Mucosa of descending colon (tissue), 3 donors: Measurements from ENCODE around the gene PRELID3B. TPM values are rescaled to one million over a fixed set of nuclear protein-coding genes. Genes with fewer than 3 reads are reported as not detected.
"Not testable (repeated sequence)": the region's sequence is repeated elsewhere in the genome, so short reads cannot be mapped to it uniquely, and the experiment has no call there.

ENCODE experiments used
- ATAC-seq: fragments of 200-7000 bp; cut with Tn5 transposase; one replicate; pipeline ENCODE4 v1.9.1; 2020; ENCODE audit warnings: mild to moderate bottlenecking, moderate library complexity
- DNase-seq, 3 donors: peaks; one replicate each; pipeline ENCODE4 v3.0.0-alpha.2; 2020
- H3K36me3 ChIP-seq: fragments of 200-600 bp; one replicate; pipeline ENCODE4 v1.8.0; 2021; ENCODE audit warnings: low read depth, mild to moderate bottlenecking
- H3K4me1 ChIP-seq: fragments of 200-600 bp; one replicate; pipeline ENCODE4 v1.8.0; 2021; ENCODE audit warnings: low read depth, mild to moderate bottlenecking
- H3K4me3 ChIP-seq: fragments of 200-600 bp; one replicate; pipeline ENCODE4 v1.8.0; 2021; ENCODE audit warnings: mild to moderate bottlenecking
- H3K9me3 ChIP-seq: fragments of 200-600 bp; one replicate; pipeline ENCODE4 v1.8.0; 2021; ENCODE audit warnings: mild to moderate bottlenecking
- CTCF ChIP-seq: fragments of 200-600 bp; IDR thresholded peaks from one replicate; pipeline ENCODE4 v1.8.0; 2022; ENCODE audit warnings: antibody characterized with exemption, mild to moderate bottlenecking
- intact Hi-C, 2 donors: fragments of 100-400 bp; cut with DNase I in 1 of 2; cut with micrococcal nuclease in 1 of 2; formaldehyde crosslinking; loops; one replicate each; pipeline versions ENCODE4 v1.11.0 to v1.11.1; 2022; cut with DNase I, micrococcal nuclease
- total RNA-seq, 3 donors: library from RNA; stranded (reverse); fragmentation: NEBNext Ultra II Directional in 2 of 3; extraction: Animal tissue kit (Norgen Biotek cat#: 25700) in 2 of 3; gene quantifications; one replicate each; pipeline versions ENCODE4 v1.2.1 to v1.2.4, GENCODE V29; 2021 to 2023
- donor health status: DM: no; HTN: no; CAD: no; lungs with moderate emphysema.
- donor health status: DM: no; HTN: no; CAD: no.
- donor health status: DM: no; HTN: yes; CAD: no.

Gene PRELID3B
- total RNA-seq, 3 donors from 2014 or later, result 82.3 to 142 (median 121) TPM

GRCh38 chr20:59013031-59013951 is 29.3 kb downstream of the PRELID3B start:
- intact Hi-C loops, result no loop called here
- H3K9me3 ChIP-seq, result no peaks in the 10 kb centered on the region
- no peaks in the 10 kb centered on the region for H3K36me3 ChIP-seq
- ATAC-seq (no peak), DNase-seq (no peak)
- no peak overlapping the region for H3K4me3 ChIP-seq
- H3K4me1 ChIP-seq, result no peaks in the 10 kb centered on the region
- no peak for TF ChIP-seq CTCF

- DNase-seq, H3K4me1 ChIP-seq, intact Hi-C loops, H3K36me3 ChIP-seq, ATAC-seq, H3K9me3 ChIP-seq, H3K4me3 ChIP-seq: not testable (repeated sequence)
These were observed 30.8 kb downstream of the PRELID3B start for GRCh38 chr20:59011874-59012157.

GRCh38 chr20:59010995-59011873 is 31.4 kb downstream of the PRELID3B start:
- intact Hi-C loops, result no loop called here
- no peak for TF ChIP-seq CTCF
- DNase-seq, result no peak
- Histone ChIP-seq H3K4me1 (peaks cover under 1% of the 10 kb centered on the region), H3K9me3 (no peaks in the 10 kb centered on the region), H3K4me3 (no peak overlapping the region), H3K36me3 (no peaks in the 10 kb centered on the region)
- ATAC-seq, result no peak

GRCh38 chr20:59010321-59010994 is 32.1 kb downstream of the PRELID3B start:
- peak; percentile 19 for ATAC-seq
- peaks cover 8% of the 10 kb centered on the region for H3K4me1 ChIP-seq
- peak in 1 of 3 donors; percentile 59 for DNase-seq

GRCh38 chr20:59008715-59009336 is 33.8 kb downstream of the PRELID3B start:
- peaks cover 24% of the 10 kb centered on the region for H3K4me1 ChIP-seq
- no peak overlapping the region for H3K4me3 ChIP-seq
- H3K36me3 ChIP-seq, result no peaks in the 10 kb centered on the region
- no peaks in the 10 kb centered on the region for H3K9me3 ChIP-seq
- intact Hi-C loops, result no loop called here
- TF ChIP-seq CTCF, result no peak
- no peak for ATAC-seq
- no peak for DNase-seq

More at GRCh38 chr20:59010321-59010994, 32.1 kb downstream of the PRELID3B start:
- Histone ChIP-seq H3K4me3 (no peak overlapping the region), H3K36me3 (no peaks in the 10 kb centered on the region), H3K9me3 (no peaks in the 10 kb centered on the region)
- TF ChIP-seq CTCF, result no peak
- intact Hi-C loops, result no loop called here
